HCEC 1CT (cell line): ENCODE results near the gene GUF1.

Experiments used
- DNase-seq: peaks from one replicate; pipeline ENCODE4 v3.0.0-alpha.2; 2017

The GUF1 gene

GRCh38 chr4:44678094-44679041 is at the start of gene GUF1:
Gene GUF1, plus strand, starts transcription at chr4:44678420. Its CDS starts 203 bp downstream, at chr4:44678623.
- peak; percentile 80 for DNase-seq

GRCh38 chr4:44629280-44629866 is 48.8 kb upstream of the GUF1 start:
- peak; percentile 6 for DNase-seq

GRCh38 chr4:44632089-44632488 is 46.1 kb upstream of the GUF1 start:
- DNase-seq = no peak

GRCh38 chr4:44632733-44633132 is 45.5 kb upstream of the GUF1 start:
- DNase-seq = no peak

GRCh38 chr4:44638091-44638490 is 40.1 kb upstream of the GUF1 start:
- no peak for DNase-seq

GRCh38 chr4:44646151-44646550 is 32.1 kb upstream of the GUF1 start:
- no peak for DNase-seq

- DNase-seq = no peak
Measured at GRCh38 chr4:44651425-44651824, 26.8 kb upstream of the GUF1 start, which contains the start of gene YIPF7. Gene YIPF7, minus strand, starts transcription at chr4:44651625. Its CDS starts 1,525 bp downstream, at chr4:44650100.

- DNase-seq = no peak
Measured at GRCh38 chr4:44652002-44652401, 26.2 kb upstream of the GUF1 start.

GRCh38 chr4:44660396-44660795 is 17.8 kb upstream of the GUF1 start:
- DNase-seq = no peak

GRCh38 chr4:44661940-44662622 is 16.1 kb upstream of the GUF1 start:
- no peak for DNase-seq

GRCh38 chr4:44662623-44663005 is 15.6 kb upstream of the GUF1 start:
- DNase-seq = no peak

- no peak for DNase-seq
Measured at GRCh38 chr4:44663539-44664263, 14.5 kb upstream of the GUF1 start.

GRCh38 chr4:44668526-44668925 is 9.7 kb upstream of the GUF1 start:
- no peak for DNase-seq

- no peak for DNase-seq
Measured at GRCh38 chr4:44670506-44671199, 7.6 kb upstream of the GUF1 start.

GRCh38 chr4:44671636-44672035 is 6.6 kb upstream of the GUF1 start:
- DNase-seq = no peak

GRCh38 chr4:44674471-44674870 is 3.7 kb upstream of the GUF1 start:
- DNase-seq = no peak

- DNase-seq = no peak
Measured at GRCh38 chr4:44675366-44675765, 2.9 kb upstream of the GUF1 start.

- no peak for DNase-seq
Measured at GRCh38 chr4:44679060-44679459, 840 bp downstream of the GUF1 start.

- no peak for DNase-seq
Measured at GRCh38 chr4:44684648-44685047, 6.4 kb downstream of the GUF1 start.

GRCh38 chr4:44700427-44700826 is 22.2 kb downstream of the GUF1 start:
- DNase-seq = no peak

- no peak for DNase-seq
Measured at GRCh38 chr4:44701037-44701436, 22.8 kb downstream of the GUF1 start.

GRCh38 chr4:44704673-44705072 is 26.5 kb downstream of the GUF1 start:
- no peak for DNase-seq
